Cardiac fibroblast (primary cell): ENCODE measurements around the gene TNFRSF6B.
A peak's percentile ranks its signal among the peaks of the same experiment; 100 is the strongest.
"Not testable (repeated sequence)": the region's sequence is repeated elsewhere in the genome, so short reads cannot be mapped to it uniquely, and the experiment has no call there.

Source experiments
- DNase-seq, 2 donors: peaks; one replicate each; pipeline versions ENCODE4 v3.0.0 to v3.0.0-alpha.2; 2010; ENCODE audit warnings: low read depth in 2 of 2
- H3K4me3 ChIP-seq, 2 donors: replicated peaks in 1 of 2; 1 replicate in 1 of 2; 2 replicates in 1 of 2; pipeline ENCODE4 v1.5.1; 2011; ENCODE audit warnings: low read depth in 2 of 2, low read length in 2 of 2, mild to moderate bottlenecking in 2 of 2, moderate library complexity in 1 of 2
- CTCF ChIP-seq: IDR thresholded peaks from one replicate; pipeline ENCODE4 v1.5.1; 2011; ENCODE audit warnings: low read depth, mild to moderate bottlenecking, low read length, inconsistent platforms

TNFRSF6B gene

DNA sequence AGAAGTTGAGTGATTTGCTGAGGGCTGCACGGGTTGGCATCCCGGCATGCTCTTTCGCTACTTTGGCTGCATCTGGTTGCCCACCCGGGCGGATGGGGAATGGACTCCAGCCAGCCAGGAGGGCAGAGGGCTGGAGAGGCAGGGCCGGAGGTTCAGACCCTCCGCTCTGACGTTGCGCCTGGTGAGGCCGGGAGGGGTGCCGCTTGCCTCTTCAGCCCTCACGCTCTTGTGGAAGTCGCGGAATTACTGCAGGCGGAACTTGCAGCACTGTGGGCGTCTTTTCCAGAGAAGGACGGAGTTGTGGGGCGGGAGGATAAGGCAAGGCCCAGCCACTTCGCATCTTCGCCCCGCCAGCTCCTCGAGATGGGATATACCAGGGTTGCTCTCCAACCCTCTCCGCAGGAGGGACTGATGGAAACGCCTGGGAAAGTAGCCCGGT, 37.7 kb upstream of the TNFRSF6B start:
- DNase-seq: peak; percentile 49 to 71
- H3K4me3 ChIP-seq: peak overlapping the region; percentile 78 to 91
- TF ChIP-seq CTCF: no peak

- peak overlapping the region; percentile 78 to 91 for H3K4me3 ChIP-seq
- DNase-seq: no peak
- TF ChIP-seq CTCF: no peak
These were observed 37.1 kb upstream of the TNFRSF6B start for GRCh38 chr20:63659370-63659769.

DNA sequence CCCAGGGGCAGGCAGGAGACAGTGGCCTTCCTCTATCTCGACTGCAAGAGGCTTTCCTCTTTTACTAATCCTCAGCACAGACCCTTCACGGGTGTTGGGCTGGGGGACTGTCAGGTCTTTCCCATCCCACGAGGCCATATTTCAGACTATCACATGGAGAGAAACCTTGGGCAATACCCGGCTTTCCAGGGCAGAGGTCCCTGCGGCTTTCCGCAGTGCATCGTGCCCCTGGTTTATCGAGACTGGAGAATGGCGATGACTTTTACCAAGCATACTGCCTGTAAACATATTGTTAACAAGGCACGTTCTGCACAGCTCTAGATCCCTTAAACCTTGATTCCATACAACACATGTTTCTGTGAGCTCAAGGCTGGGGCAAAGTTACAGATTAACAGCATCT, 36.3 kb upstream of the TNFRSF6B start:
- not testable (repeated sequence) for DNase-seq, H3K4me3 ChIP-seq

DNA sequence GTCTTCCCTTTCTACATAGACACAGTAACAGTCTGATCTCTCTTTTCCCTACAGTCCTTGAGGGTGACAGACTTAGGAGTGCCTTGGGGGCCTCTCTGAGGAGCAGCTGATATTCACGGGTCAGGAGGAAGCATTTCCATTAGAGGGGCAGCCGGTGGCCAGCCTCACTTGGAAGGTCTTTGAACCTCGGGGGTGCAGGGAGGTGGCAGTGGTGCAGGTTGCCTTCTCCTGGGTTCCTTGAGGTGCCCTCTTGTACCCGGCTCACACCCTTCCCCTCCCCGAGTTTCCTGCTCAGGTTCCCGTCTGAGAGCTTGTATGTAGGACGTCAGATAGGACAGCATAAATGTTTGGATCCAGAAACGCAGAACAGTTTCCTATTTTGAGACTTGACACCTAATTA, 35.8 kb upstream of the TNFRSF6B start:
- no peak for TF ChIP-seq CTCF
- H3K4me3 ChIP-seq: no peak overlapping the region
- no peak for DNase-seq

GRCh38 chr20:63661108-63661507, 35.3 kb upstream of the TNFRSF6B start:
- DNase-seq: no peak
- no peak overlapping the region for H3K4me3 ChIP-seq
- TF ChIP-seq CTCF: no peak

DNA sequence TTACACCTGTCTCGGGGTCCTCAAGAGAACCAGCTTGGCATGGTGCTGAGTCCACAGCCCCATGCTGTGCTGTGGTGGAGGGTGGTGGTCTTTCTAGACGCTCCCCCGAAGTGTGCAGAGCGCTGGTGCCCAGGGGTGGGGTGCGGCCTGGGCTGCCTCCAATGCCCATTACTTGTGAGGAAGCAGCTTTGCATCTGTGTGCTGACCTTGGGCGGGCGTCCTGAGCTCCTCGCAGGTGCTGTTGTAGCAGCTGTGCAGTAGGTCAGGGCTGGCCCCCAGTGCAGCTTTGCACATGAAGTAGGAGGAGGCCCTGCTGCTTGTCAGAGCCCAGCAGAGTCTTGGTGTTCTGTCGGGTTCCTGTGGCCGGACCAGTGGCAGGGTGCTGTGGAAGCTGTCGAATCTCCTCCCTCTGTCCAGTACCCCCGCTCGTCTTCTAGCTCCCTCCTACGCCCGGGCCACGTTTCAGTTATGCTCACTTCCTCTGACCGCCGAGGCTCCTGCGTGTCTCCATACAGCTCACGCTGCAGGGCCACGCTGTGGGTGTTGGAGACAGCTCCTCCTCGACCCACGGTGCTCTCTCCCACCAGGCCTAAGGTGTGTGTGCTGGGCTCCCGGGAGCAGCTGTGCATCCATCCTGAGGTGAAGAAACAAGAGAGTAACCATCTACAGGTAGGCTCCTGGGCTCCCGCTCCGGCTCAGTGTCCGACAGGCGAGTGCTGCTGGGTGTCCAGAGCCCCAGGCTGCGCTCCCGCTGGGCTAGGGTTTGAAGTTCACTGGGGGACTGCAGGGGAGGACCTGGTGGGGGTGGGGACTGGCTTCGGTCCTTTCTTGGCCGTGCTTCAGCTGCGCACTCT, 34.3 kb upstream of the TNFRSF6B start:
- DNase-seq: no peak
- TF ChIP-seq CTCF: no peak
- H3K4me3 ChIP-seq: no peak overlapping the region

- DNase-seq: no peak
- no peak overlapping the region for H3K4me3 ChIP-seq
- TF ChIP-seq CTCF: no peak
These were observed 33.7 kb upstream of the TNFRSF6B start for GRCh38 chr20:63662813-63663189.
